ENCODE data around the gene ADCY9.

- TF ChIP-seq POLR2A (IDR thresholded peaks at IDR 0.05; ENCODE audit: low read length) = no peak
- TF ChIP-seq GATA1 (IDR thresholded peaks at IDR 0.05; ENCODE audit: low read depth, low read length) = no peak
Observed at GRCh38 chr16:3963886-3964685, 152.2 kb downstream of the ADCY9 start.

Data from erythroblast (primary cell).